Vagina (tissue), 2 donors: ENCODE data around the gene ISOC2.

Experiments used
- POLR2A ChIP-seq, 2 donors: fragments of 450-650 bp; IDR thresholded peaks; one replicate each; pipeline ENCODE4 v1.6.1; 2017; ENCODE audit warnings: antibody characterized with exemption in 2 of 2, mild to moderate bottlenecking in 2 of 2, moderate library complexity in 2 of 2
- POLR2AphosphoS5 ChIP-seq, 2 donors: sonication (generic); formaldehyde crosslinking; IDR thresholded peaks; one replicate each; pipeline ENCODE4 v1.9.0; 2017; ENCODE audit warnings: antibody characterized with exemption in 2 of 2, mild to moderate bottlenecking in 2 of 2, low read depth in 1 of 2; ENCODE audit not compliant: insufficient read depth in 1 of 2

DNA sequence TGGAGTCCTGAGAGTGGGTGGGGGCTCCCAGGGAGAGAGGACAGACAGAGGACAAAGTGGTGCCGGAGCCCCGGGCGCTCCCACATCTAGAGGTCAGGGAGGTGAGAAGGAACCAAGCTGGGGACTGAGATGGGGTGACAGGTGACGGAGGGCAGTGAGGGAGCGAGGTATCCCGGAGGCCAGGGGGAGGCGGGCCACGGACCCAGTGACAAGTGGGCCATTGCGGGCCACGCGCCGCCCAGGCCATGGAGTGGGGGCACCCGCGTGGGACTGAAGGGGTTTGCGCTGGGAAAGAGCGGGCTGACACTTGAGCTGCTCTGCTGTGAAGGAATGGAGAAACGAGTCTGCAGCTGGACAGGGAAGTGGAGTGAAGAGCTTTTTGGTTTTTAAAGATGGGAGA lies 17.6 kb upstream of the ISOC2 start:
- no peak for TF ChIP-seq POLR2A (IDR thresholded peaks at IDR 0.05)
- TF ChIP-seq POLR2AphosphoS5 (IDR thresholded peaks at IDR 0.05; ENCODE audit: insufficient read depth in 1 of 2, low read depth in 1 of 2) = no peak
